Mesendoderm (in vitro differentiated cells): ENCODE results near the gene ELOVL7.

Experiments used
- DNase-seq: peaks from one replicate; pipeline ENCODE4 v3.0.0; 2013
- H2AK5ac ChIP-seq: 2 replicates; pipeline ENCODE4 v1.6.1; 2013; ENCODE audit warnings: low read length, inconsistent platforms
- H2BK120ac ChIP-seq: 2 replicates; pipeline ENCODE4 v1.6.1; 2013; ENCODE audit warnings: low read depth, mild to moderate bottlenecking, low read length, moderate library complexity, mixed read lengths
- H2BK15ac ChIP-seq: replicated peaks from 2 replicates; pipeline ENCODE4 v1.6.1; 2013; ENCODE audit warnings: low read depth, mild to moderate bottlenecking, moderate library complexity
- H2BK5ac ChIP-seq: 2 replicates; pipeline ENCODE4 v1.6.1; 2013; ENCODE audit warnings: low read length, inconsistent platforms
- H3K18ac ChIP-seq: 2 replicates; pipeline ENCODE4 v1.6.1; 2013; ENCODE audit warnings: mild to moderate bottlenecking, low read length, mixed read lengths
- H3K23ac ChIP-seq: one replicate; pipeline ENCODE4 v1.6.1; 2013; ENCODE audit warnings: low read length
- H3K27ac ChIP-seq: 2 replicates; pipeline ENCODE4 v1.5.1; 2013; ENCODE audit warnings: low read depth, mild to moderate bottlenecking, inconsistent platforms, low read length, moderate library complexity
- H3K27me3 ChIP-seq: 2 replicates; pipeline ENCODE4 v1.6.1; 2013; ENCODE audit warnings: low read length, control low read depth, mild to moderate bottlenecking, inconsistent platforms; ENCODE audit not compliant: insufficient read depth, poor library complexity
- H3K36me3 ChIP-seq: 2 replicates; pipeline ENCODE4 v1.6.1; 2013; ENCODE audit warnings: low read length, inconsistent platforms; ENCODE audit not compliant: control insufficient read depth, insufficient read depth
- H3K4ac ChIP-seq: one replicate; pipeline ENCODE4 v1.6.1; 2013; ENCODE audit warnings: low read depth, mild to moderate bottlenecking, low read length, moderate library complexity
- H3K4me1 ChIP-seq: 2 replicates; pipeline ENCODE4 v1.6.1; 2013; ENCODE audit warnings: low read depth, low read length, inconsistent platforms; ENCODE audit not compliant: control insufficient read depth
- H3K4me2 ChIP-seq: 2 replicates; pipeline ENCODE4 v1.6.1; 2013; ENCODE audit warnings: low read length
- H3K4me3 ChIP-seq: 2 replicates; pipeline ENCODE4 v1.5.1; 2013; ENCODE audit warnings: mild to moderate bottlenecking, low read length
- H3K56ac ChIP-seq: one replicate; pipeline ENCODE4 v1.6.1; 2013; ENCODE audit warnings: low read length
- H3K79me1 ChIP-seq: 2 replicates; pipeline ENCODE4 v1.6.1; 2013; ENCODE audit warnings: low read length, inconsistent platforms
- H3K79me2 ChIP-seq: 2 replicates; pipeline ENCODE4 v1.6.1; 2013; ENCODE audit warnings: mild to moderate bottlenecking, low read length; ENCODE audit not compliant: control insufficient read depth, insufficient read depth
- H3K9ac ChIP-seq: 2 replicates; pipeline ENCODE4 v1.6.1; 2013; ENCODE audit warnings: low read length, inconsistent platforms
- H4K5ac ChIP-seq: one replicate; pipeline ENCODE4 v1.6.1; 2013; ENCODE audit warnings: low read length
- H4K8ac ChIP-seq: one replicate; pipeline ENCODE4 v1.6.1; 2013; ENCODE audit warnings: low read depth, mild to moderate bottlenecking, control low read depth, low read length, moderate library complexity
- whole genome bisulfite sequencing: extraction: QIAGEN DNeasy Blood & Tissue Kit; methylation state at CpG from one replicate; pipeline ENCODE4 v1.1.7; 2013; ENCODE audit warnings: low lambda C conversion rate, missing lambda C conversion rate; ENCODE audit not compliant: insufficient coverage; ENCODE audit errors: extremely low coverage; 5-methylcytosine and 5-hydroxymethylcytosine counted together

Gene ELOVL7

DNA sequence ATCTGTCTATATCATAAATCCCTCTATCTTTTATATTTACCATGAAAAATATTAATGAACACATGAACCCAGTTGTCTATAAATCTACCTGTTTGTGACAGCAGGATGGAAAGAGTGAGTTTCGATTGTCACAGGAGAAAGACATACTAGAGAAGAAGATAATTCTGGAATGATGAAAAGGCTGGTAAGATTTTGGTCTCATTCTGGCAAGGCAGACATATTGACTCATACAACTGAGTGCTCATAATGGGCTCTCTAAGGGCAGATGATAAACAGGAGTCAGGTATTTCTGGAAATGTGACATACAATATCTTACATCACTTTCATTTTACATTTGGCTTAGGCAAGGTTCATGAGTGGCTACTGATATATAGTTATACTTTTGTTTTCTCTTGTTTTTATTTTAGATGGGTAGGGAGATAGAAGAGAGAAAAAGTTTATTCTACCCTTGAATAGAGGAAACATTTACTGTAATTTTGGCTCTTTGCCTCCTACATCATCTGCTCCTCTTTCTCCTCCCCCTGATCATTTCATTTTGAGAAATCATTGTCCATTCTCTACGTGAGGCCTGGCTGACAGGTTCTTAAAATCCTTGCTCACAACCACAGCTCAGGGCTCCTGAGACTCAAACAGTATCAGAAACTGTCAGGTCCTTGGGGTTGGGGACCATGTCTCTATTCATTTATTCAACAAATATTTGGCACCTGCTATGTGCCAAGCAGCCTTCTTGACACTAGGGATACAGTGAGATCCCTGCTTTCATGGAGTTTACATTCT is 14.4 kb downstream of the ELOVL7 start:
- WGBS, result no CpG with 5 or more reads among the region's 2 CpGs
- no peak overlapping the region for H2BK5ac ChIP-seq
- H2AK5ac ChIP-seq, result no peak overlapping the region
- no peak overlapping the region for H3K23ac ChIP-seq
- H3K27ac ChIP-seq, result no peak overlapping the region
- H3K18ac ChIP-seq, result no peak overlapping the region
- H4K5ac ChIP-seq, result no peak overlapping the region
- no peak overlapping the region for H3K9ac ChIP-seq
- no peak overlapping the region for H3K56ac ChIP-seq
- H3K4me3 ChIP-seq, result no peak overlapping the region
- no peaks in the 10 kb centered on the region for H3K4me1 ChIP-seq
- H2BK15ac ChIP-seq, result no peak overlapping the region
- H2BK120ac ChIP-seq, result no peak overlapping the region
- H3K79me2 ChIP-seq, result no peaks in the 10 kb centered on the region
- H3K4me2 ChIP-seq, result no peak overlapping the region
- H3K79me1 ChIP-seq, result no peaks in the 10 kb centered on the region
- no peak overlapping the region for H3K4ac ChIP-seq
- H3K27me3 ChIP-seq, result no peaks in the 10 kb centered on the region
- H3K36me3 ChIP-seq, result no peaks in the 10 kb centered on the region
- DNase-seq, result no peak
- H4K8ac ChIP-seq, result no peak overlapping the region

GRCh38 chr5:60827201-60827600 is 16.9 kb downstream of the ELOVL7 start:
- H2AK5ac ChIP-seq, result no peak overlapping the region
- no CpG with 5 or more reads among the region's 1 CpG for WGBS
- H3K4me1 ChIP-seq, result no peaks in the 10 kb centered on the region
- no peak for DNase-seq
- no peaks in the 10 kb centered on the region for H3K79me1 ChIP-seq
- no peak overlapping the region for H3K27ac ChIP-seq
- no peak overlapping the region for H3K56ac ChIP-seq
- no peak overlapping the region for H3K4me3 ChIP-seq
- H4K8ac ChIP-seq, result no peak overlapping the region
- no peaks in the 10 kb centered on the region for H3K36me3 ChIP-seq
- no peak overlapping the region for H2BK120ac ChIP-seq
- H3K18ac ChIP-seq, result no peak overlapping the region
- H3K23ac ChIP-seq, result no peak overlapping the region
- H2BK15ac ChIP-seq, result no peak overlapping the region
- H3K4ac ChIP-seq, result no peak overlapping the region
- no peak overlapping the region for H4K5ac ChIP-seq
- H3K4me2 ChIP-seq, result no peak overlapping the region
- no peaks in the 10 kb centered on the region for H3K27me3 ChIP-seq
- no peaks in the 10 kb centered on the region for H3K79me2 ChIP-seq
- no peak overlapping the region for H2BK5ac ChIP-seq
- H3K9ac ChIP-seq, result no peak overlapping the region

DNA sequence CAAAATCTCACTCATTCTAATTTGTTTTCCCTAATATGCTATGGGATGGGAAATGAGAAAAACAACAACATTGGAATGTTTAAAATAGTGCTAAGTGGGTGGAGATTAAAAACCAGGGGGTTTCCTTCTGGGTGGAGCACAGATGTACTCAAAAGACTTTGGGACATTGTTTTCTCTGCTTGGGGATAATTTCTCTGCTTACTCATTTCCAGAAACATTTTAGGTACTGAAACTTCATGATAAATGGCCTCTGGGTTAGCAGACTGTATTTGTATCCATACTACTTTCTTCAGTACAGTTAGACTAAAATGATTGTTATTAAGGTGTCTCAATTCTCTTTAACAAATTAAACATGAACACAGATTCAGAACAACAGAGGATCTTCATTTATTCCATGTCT is 17.4 kb downstream of the ELOVL7 start:
- no peaks in the 10 kb centered on the region for H3K4me1 ChIP-seq
- no peak overlapping the region for H4K5ac ChIP-seq
- H2BK15ac ChIP-seq, result no peak overlapping the region
- H3K4me3 ChIP-seq, result no peak overlapping the region
- DNase-seq, result no peak
- no peaks in the 10 kb centered on the region for H3K27me3 ChIP-seq
- H3K56ac ChIP-seq, result no peak overlapping the region
- no peak overlapping the region for H3K9ac ChIP-seq
- H3K23ac ChIP-seq, result no peak overlapping the region
- H3K79me2 ChIP-seq, result no peaks in the 10 kb centered on the region
- H2AK5ac ChIP-seq, result no peak overlapping the region
- no peak overlapping the region for H3K18ac ChIP-seq
- H2BK120ac ChIP-seq, result no peak overlapping the region
- H3K27ac ChIP-seq, result no peak overlapping the region
- H3K79me1 ChIP-seq, result no peaks in the 10 kb centered on the region
- no peak overlapping the region for H3K4me2 ChIP-seq
- no peak overlapping the region for H3K4ac ChIP-seq
- H2BK5ac ChIP-seq, result no peak overlapping the region
- H3K36me3 ChIP-seq, result no peaks in the 10 kb centered on the region
- no peak overlapping the region for H4K8ac ChIP-seq

DNA sequence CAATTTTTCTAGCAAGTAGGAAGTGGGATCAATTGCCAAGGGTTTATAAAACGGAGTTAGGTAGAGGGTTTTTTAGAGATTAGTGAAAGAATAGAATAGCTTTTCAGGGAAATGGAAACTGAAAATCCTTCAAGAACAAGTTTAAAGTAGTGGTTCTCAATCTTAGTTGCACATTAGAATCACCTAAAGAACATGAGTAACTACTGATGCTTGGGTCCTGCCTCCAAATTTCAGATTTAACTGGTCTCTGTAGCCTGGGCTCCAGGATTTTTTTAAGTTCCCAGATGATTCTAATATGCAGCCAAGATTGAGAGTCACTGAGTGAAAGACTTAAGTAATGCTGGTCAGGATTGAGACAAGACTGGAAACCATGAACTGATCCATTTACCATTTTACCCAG is 20.5 kb downstream of the ELOVL7 start:
- Histone ChIP-seq H3K79me2 (no peaks in the 10 kb centered on the region), H3K4me3 (no peak overlapping the region), H3K56ac (no peak overlapping the region), H3K23ac (no peak overlapping the region), H3K36me3 (no peaks in the 10 kb centered on the region), H4K5ac (no peak overlapping the region), H3K4me2 (no peak overlapping the region), H3K79me1 (no peaks in the 10 kb centered on the region), H3K4me1 (no peaks in the 10 kb centered on the region), H2BK5ac (no peak overlapping the region), H3K18ac (no peak overlapping the region), H2BK120ac (no peak overlapping the region), H3K27ac (no peak overlapping the region), H4K8ac (no peak overlapping the region), H3K27me3 (no peaks in the 10 kb centered on the region), H2BK15ac (no peak overlapping the region), H3K9ac (no peak overlapping the region), H2AK5ac (no peak overlapping the region), H3K4ac (no peak overlapping the region)
- 100% methylated on average over 1 of the region's 1 CpG for WGBS
- DNase-seq, result no peak

DNA sequence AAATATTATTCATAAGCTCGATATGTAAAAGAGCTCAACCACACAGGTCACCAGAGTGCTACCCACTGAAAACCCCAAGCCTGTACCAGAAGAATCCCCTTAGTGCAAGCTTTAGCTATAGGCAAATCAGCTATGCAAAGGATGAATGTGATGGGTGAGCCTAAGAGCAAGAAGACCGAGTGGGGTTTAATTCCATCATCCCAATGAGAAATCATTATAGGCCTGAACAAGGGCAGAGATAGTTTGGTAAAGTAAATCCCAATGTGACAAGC is 21.8 kb downstream of the ELOVL7 start:
- Histone ChIP-seq H3K4me3 (no peak overlapping the region), H3K56ac (no peak overlapping the region), H4K5ac (no peak overlapping the region), H4K8ac (no peak overlapping the region), H3K9ac (no peak overlapping the region), H3K79me1 (no peaks in the 10 kb centered on the region), H2BK120ac (no peak overlapping the region), H3K4me1 (no peaks in the 10 kb centered on the region), H3K79me2 (no peaks in the 10 kb centered on the region), H2BK15ac (no peak overlapping the region), H3K27me3 (no peaks in the 10 kb centered on the region), H3K27ac (no peak overlapping the region), H3K4ac (no peak overlapping the region), H3K23ac (no peak overlapping the region), H2BK5ac (no peak overlapping the region), H3K4me2 (no peak overlapping the region), H3K18ac (no peak overlapping the region), H2AK5ac (no peak overlapping the region), H3K36me3 (no peaks in the 10 kb centered on the region)
- WGBS, result no CpG with 5 or more reads among the region's 2 CpGs
- no peak for DNase-seq
